HepG2 (cell line): Measurements from ENCODE around the gene CPXM1. TPM values are rescaled to one million over a fixed set of nuclear protein-coding genes. Genes with fewer than 3 reads are reported as not detected.

Experiments used
- CERS6 ChIP-seq: sonication (generic); formaldehyde crosslinking; IDR thresholded peaks from 2 replicates; pipeline ENCODE4 v1.5.0; 2020; ENCODE audit warnings: missing genetic modification reagents
- ZNF33B ChIP-seq: sonication (generic); formaldehyde crosslinking; IDR thresholded peaks from 2 replicates; pipeline ENCODE4 v1.5.1; 2020; ENCODE audit warnings: mild to moderate bottlenecking, missing genetic modification reagents
- ZNF350 ChIP-seq: sonication (generic); formaldehyde crosslinking; IDR thresholded peaks from 2 replicates; pipeline ENCODE4 v1.4.0; 2020; ENCODE audit warnings: mild to moderate bottlenecking, low read depth, missing genetic modification reagents, borderline replicate concordance
- ZNF407 ChIP-seq: sonication (generic); formaldehyde crosslinking; IDR thresholded peaks from one replicate; pipeline ENCODE4 v1.5.1; 2020; ENCODE audit warnings: mild to moderate bottlenecking, missing genetic modification reagents; ENCODE audit errors: not compliant biosample characterization
- ZNF646 ChIP-seq: sonication (generic); formaldehyde crosslinking; IDR thresholded peaks from 2 replicates; pipeline ENCODE4 v1.9.0; 2021; ENCODE audit warnings: mild to moderate bottlenecking, missing genetic modification reagents
- ZNF678 ChIP-seq: sonication (generic); formaldehyde crosslinking; IDR thresholded peaks from 2 replicates; pipeline ENCODE4 v1.4.0; 2020; ENCODE audit warnings: mild to moderate bottlenecking, missing genetic modification reagents
- ZNF703 ChIP-seq: sonication (generic); formaldehyde crosslinking; IDR thresholded peaks from 2 replicates; pipeline ENCODE4 v1.5.1; 2020; ENCODE audit warnings: missing genetic modification reagents, mild to moderate bottlenecking, moderate library complexity, borderline replicate concordance
- ZNF792 ChIP-seq: IDR thresholded peaks from 2 replicates; pipeline ENCODE4 v1.6.1; 2016
- polyA plus RNA-seq, 8 experiments: library from polyadenylated mRNA; depleted of rRNA in 3 of 8; stranded (reverse) in 7 of 8; unstranded in 1 of 8; fragments of >200 nt; fragmentation: Illumina TruSeq in 4 of 8; extraction: Trizol in 4 of 8; gene quantifications; 2 replicates each; pipeline versions ENCODE4 v1.2.1 to v1.2.3, GENCODE V29; 2011 to 2016; ENCODE audit warnings: low read depth in 4 of 8, missing spikeins in 1 of 8, mixed read lengths in 1 of 8; ENCODE audit not compliant: insufficient read depth in 1 of 8
- total RNA-seq, 5 experiments: library from RNA; depleted of rRNA; stranded (reverse); fragments of >200 nt; fragmentation: Illumina TruSeq; extraction: Trizol; gene quantifications; 2 replicates each; pipeline ENCODE4 v1.2.3, GENCODE V29; 2016; ENCODE audit warnings: low read depth in 1 of 5

CPXM1 gene
- total and polyA plus RNA-seq, 2 of the 13 experiments (the other 11 are each of a cell fraction or from before 2014, with no cell fraction given) = 0.07 TPM; not detected in 1

- peak; percentile 35 for TF ChIP-seq ZNF407 (CRISPR knock-in tag)
- TF ChIP-seq ZNF350 (CRISPR knock-in tag) = peak; percentile 2; the same call in 1 of the 2 replicates
- peak; percentile 77 for TF ChIP-seq ZNF646 (CRISPR knock-in tag)
- TF ChIP-seq ZNF33B (CRISPR knock-in tag) = 0 out of 2 replicates have a peak, but pooled peaks have one; percentile 35
- no peak; the same call in 1 of the 2 replicates for TF ChIP-seq ZNF792 (CRISPR knock-in tag)
- no peak for TF ChIP-seq ZNF678 (CRISPR knock-in tag)
- TF ChIP-seq ZNF703 (CRISPR knock-in tag) = no peak
- TF ChIP-seq CERS6 (CRISPR knock-in tag) = no peak
Measured at GRCh38 chr20:2750491-2751251, 49.8 kb downstream of the CPXM1 start (continued).
